Subcutaneous adipose tissue (tissue), 4 donors: Measurements from ENCODE around the gene IRF7. TPM values are rescaled to one million over a fixed set of nuclear protein-coding genes. Genes with fewer than 3 reads are reported as not detected.

Source experiments
- CTCF ChIP-seq: fragments of 450-650 bp; IDR thresholded peaks from one replicate; pipeline ENCODE4 v1.5.1; 2016; ENCODE audit warnings: low read depth, mild to moderate bottlenecking, control low read depth, antibody characterized with exemption, moderate library complexity
- total RNA-seq, 4 donors: library from RNA; depleted of rRNA; stranded (reverse); fragments of >200 nt; gene quantifications; one replicate each; pipeline ENCODE4 v1.1.0, GENCODE V29; 2016

IRF7 gene
- total RNA-seq, 4 donors from 2014 or later: 3.6 to 40.9 (median 17.0) TPM

- no peak for TF ChIP-seq CTCF
Observed at GRCh38 chr11:590997-591396, 24.8 kb downstream of the IRF7 start.

GRCh38 chr11:589798-590197 lies 26.0 kb downstream of the IRF7 start:
- TF ChIP-seq CTCF: no peak

- TF ChIP-seq CTCF: no peak
Observed at GRCh38 chr11:587978-588380, 27.8 kb downstream of the IRF7 start.

- TF ChIP-seq CTCF: no peak
Observed at GRCh38 chr11:587546-587945, 28.2 kb downstream of the IRF7 start.

GRCh38 chr11:586376-587316 lies 29.1 kb downstream of the IRF7 start:
- no peak for TF ChIP-seq CTCF

GRCh38 chr11:584287-584686 lies 31.5 kb downstream of the IRF7 start:
- no peak for TF ChIP-seq CTCF

GRCh38 chr11:581752-582151 lies 34.0 kb downstream of the IRF7 start:
- TF ChIP-seq CTCF: no peak
